Measurements from ENCODE around the gene VANGL2. TPM values are rescaled to one million over a fixed set of nuclear protein-coding genes. Genes with fewer than 3 reads are reported as not detected.

Gene VANGL2
- total RNA-seq, 1 experiment from 2014 or later, result 2.0 TPM

DNA sequence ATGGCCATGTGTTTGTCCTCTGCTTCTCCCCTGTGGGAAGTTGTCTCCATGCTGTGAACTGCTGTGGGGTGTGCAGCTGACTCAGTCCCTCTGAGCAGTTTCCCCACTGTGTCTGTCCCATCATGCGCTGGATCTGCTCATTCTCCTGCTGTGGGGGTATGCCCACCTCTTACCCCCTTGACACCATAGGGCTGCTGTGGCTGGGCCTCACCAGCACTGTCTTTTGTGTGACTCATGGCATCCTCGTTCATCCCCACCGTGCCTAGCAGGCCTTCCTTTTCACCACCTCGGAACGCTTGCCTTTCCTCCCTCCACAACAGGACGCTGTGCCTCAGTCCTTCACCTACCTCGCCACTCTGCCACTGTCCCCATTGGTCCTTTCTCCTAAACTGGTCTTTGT lies 27.3 kb downstream of the VANGL2 start:
- Mint-ChIP-seq H3K4me3 (ENCODE audit: low read depth, unreplicated experiment) (no peak overlapping the region), H3K36me3 (ENCODE audit: insufficient read depth, unreplicated experiment) (no peaks in the 10 kb centered on the region), H3K9me3 (ENCODE audit: low read depth, unreplicated experiment) (no peaks in the 10 kb centered on the region), H3K27ac (ENCODE audit: unreplicated experiment) (no peak overlapping the region), H3K4me1 (ENCODE audit: low read depth, unreplicated experiment) (no peaks in the 10 kb centered on the region), H3K27me3 (ENCODE audit: unreplicated experiment) (peaks cover 29% of the 10 kb centered on the region)
- intact Hi-C loops (cut with micrococcal nuclease; ENCODE audit: unreplicated experiment), result loop anchor here (1.0 to 5.0 kb wide), 4 partner anchors 67 to 250 kb away; no protein-coding TSS in a partner anchor
- CTCF ChIA-PET, result no interaction called here
- TF ChIP-seq, protein P1, sequence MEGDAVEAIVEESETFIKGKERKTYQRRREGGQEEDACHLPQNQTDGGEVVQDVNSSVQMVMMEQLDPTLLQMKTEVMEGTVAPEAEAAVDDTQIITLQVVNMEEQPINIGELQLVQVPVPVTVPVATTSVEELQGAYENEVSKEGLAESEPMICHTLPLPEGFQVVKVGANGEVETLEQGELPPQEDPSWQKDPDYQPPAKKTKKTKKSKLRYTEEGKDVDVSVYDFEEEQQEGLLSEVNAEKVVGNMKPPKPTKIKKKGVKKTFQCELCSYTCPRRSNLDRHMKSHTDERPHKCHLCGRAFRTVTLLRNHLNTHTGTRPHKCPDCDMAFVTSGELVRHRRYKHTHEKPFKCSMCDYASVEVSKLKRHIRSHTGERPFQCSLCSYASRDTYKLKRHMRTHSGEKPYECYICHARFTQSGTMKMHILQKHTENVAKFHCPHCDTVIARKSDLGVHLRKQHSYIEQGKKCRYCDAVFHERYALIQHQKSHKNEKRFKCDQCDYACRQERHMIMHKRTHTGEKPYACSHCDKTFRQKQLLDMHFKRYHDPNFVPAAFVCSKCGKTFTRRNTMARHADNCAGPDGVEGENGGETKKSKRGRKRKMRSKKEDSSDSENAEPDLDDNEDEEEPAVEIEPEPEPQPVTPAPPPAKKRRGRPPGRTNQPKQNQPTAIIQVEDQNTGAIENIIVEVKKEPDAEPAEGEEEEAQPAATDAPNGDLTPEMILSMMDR (IDR thresholded peaks at IDR 0.05; ENCODE audit: unreplicated experiment), result no peak
- no peak for DNase-seq
- no TSS peak for BruUV-seq (replicated peaks)

DNA sequence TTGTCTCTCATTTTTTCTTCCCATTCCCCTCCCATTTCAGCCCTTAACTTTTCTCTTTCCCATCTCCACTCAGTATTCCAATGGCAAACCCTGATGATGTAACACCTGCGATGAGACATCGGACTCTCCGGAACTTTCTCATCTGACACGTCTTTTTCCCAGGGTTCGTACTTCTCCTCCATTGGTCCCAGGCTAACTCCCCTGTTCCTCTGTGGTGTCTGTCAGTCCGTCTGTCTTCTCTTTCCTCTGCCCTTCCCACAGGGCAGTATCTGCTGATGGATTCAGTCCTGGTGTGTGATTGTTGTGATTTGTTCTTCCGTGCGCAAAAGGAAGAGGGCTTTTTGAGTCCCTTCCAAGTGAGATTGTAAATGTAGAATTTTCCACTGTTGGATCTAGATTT lies 27.7 kb downstream of the VANGL2 start:
- H3K36me3 Mint-ChIP-seq (ENCODE audit: insufficient read depth, unreplicated experiment), result no peaks in the 10 kb centered on the region
- no peaks in the 10 kb centered on the region for H3K4me1 Mint-ChIP-seq (ENCODE audit: low read depth, unreplicated experiment)
- no peak overlapping the region for H3K4me3 Mint-ChIP-seq (ENCODE audit: low read depth, unreplicated experiment)
- no peaks in the 10 kb centered on the region for H3K9me3 Mint-ChIP-seq (ENCODE audit: low read depth, unreplicated experiment)
- DNase-seq, result no peak
- H3K27me3 Mint-ChIP-seq (ENCODE audit: unreplicated experiment), result peaks cover 29% of the 10 kb centered on the region
- intact Hi-C loops (cut with micrococcal nuclease; ENCODE audit: unreplicated experiment), result loop anchor here (1.0 to 5.0 kb wide), 4 partner anchors 66 to 249 kb away; no protein-coding TSS in a partner anchor
- TF ChIP-seq, protein P1 (IDR thresholded peaks at IDR 0.05; ENCODE audit: unreplicated experiment), result no peak
- H3K27ac Mint-ChIP-seq (ENCODE audit: unreplicated experiment), result no peak overlapping the region
- CTCF ChIA-PET, result interaction anchor here (0.7 to 2.5 kb wide), 5 partner anchors 20 to 181 kb away, joined by 3 to 23 read pairs (median 8); no protein-coding TSS in a partner anchor
- no TSS peak for BruUV-seq (replicated peaks)

DNA sequence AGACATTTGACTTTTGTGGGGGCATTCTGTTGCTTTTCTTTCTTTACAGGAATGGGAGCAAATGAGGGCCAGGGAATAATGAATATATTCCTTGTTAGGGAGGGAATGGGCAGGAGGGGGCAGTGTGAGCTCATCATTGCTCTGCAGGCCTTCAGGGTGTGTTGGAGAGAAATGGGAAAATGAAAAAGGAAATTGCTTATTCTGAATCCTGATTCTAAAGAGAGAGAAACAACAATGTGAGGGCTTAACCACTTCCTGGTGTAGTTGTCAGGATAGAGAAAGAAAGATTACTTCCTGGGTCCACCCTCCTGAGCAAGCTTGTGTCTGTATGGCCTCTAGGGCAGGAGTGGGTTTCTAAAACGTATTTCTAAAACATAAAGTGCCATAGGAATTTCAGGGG lies 28.3 kb downstream of the VANGL2 start:
- TF ChIP-seq, protein P1 (IDR thresholded peaks at IDR 0.05; ENCODE audit: unreplicated experiment), result peak; percentile 78
- H3K9me3 Mint-ChIP-seq (ENCODE audit: low read depth, unreplicated experiment), result no peaks in the 10 kb centered on the region
- CTCF ChIA-PET, result interaction anchor here (0.7 to 2.5 kb wide), 6 partner anchors 20 to 180 kb away, joined by 3 to 23 read pairs (median 6); no protein-coding TSS in a partner anchor
- no peaks in the 10 kb centered on the region for H3K36me3 Mint-ChIP-seq (ENCODE audit: insufficient read depth, unreplicated experiment)
- peak; percentile 78 for DNase-seq
- H3K27ac Mint-ChIP-seq (ENCODE audit: unreplicated experiment), result no peak overlapping the region
- intact Hi-C loops (cut with micrococcal nuclease; ENCODE audit: unreplicated experiment), result loop anchor here (1.0 to 5.0 kb wide), 4 partner anchors 66 to 249 kb away; no protein-coding TSS in a partner anchor
- no TSS peak for BruUV-seq (replicated peaks)
- H3K4me1 Mint-ChIP-seq (ENCODE audit: low read depth, unreplicated experiment), result no peaks in the 10 kb centered on the region
- H3K4me3 Mint-ChIP-seq (ENCODE audit: low read depth, unreplicated experiment), result no peak overlapping the region
- H3K27me3 Mint-ChIP-seq (ENCODE audit: unreplicated experiment), result peaks cover 29% of the 10 kb centered on the region

DNA sequence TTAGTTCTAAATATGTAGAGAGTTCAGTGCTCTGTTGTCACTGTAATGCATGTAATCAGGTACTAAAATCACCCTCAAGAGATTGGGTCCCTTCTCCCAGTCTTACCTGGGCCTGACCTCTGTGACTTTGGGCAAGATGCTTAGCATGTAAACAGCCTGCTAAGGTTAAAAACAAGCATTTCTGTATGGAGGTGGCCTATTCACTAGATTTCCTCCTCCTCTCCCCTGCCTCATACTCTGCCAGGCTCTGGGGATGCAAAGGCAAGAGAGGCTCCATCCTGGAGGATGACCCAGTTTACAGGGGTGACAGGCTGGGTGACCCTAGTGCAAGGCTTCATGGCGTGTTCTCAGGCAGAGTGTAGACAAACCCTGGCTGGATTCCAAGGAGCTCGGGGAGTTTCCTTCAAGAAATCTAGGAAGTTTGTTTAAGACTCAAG lies 28.8 kb downstream of the VANGL2 start:
- H3K36me3 Mint-ChIP-seq (ENCODE audit: insufficient read depth, unreplicated experiment), result no peaks in the 10 kb centered on the region
- CTCF ChIA-PET, result interaction anchor here (0.7 to 2.5 kb wide), 6 partner anchors 21 to 180 kb away, joined by 3 to 23 read pairs (median 6); no protein-coding TSS in a partner anchor
- H3K27me3 Mint-ChIP-seq (ENCODE audit: unreplicated experiment), result peaks cover 29% of the 10 kb centered on the region
- BruUV-seq (replicated peaks), result no TSS peak
- TF ChIP-seq, protein P1 (IDR thresholded peaks at IDR 0.05; ENCODE audit: unreplicated experiment), result no peak
- H3K4me1 Mint-ChIP-seq (ENCODE audit: low read depth, unreplicated experiment), result no peaks in the 10 kb centered on the region
- H3K4me3 Mint-ChIP-seq (ENCODE audit: low read depth, unreplicated experiment), result no peak overlapping the region
- H3K27ac Mint-ChIP-seq (ENCODE audit: unreplicated experiment), result no peak overlapping the region
- no peaks in the 10 kb centered on the region for H3K9me3 Mint-ChIP-seq (ENCODE audit: low read depth, unreplicated experiment)
- DNase-seq, result peak; percentile 26
- intact Hi-C loops (cut with micrococcal nuclease; ENCODE audit: unreplicated experiment), result loop anchor here (5.0 kb wide), 2 partner anchors 113 to 248 kb away; no protein-coding TSS in a partner anchor
